Raji (cell line): ENCODE data around the gene CCDC71L.

Source experiments
- POLR2A ChIP-seq: IDR thresholded peaks from 2 replicates; pipeline ENCODE4 v1.6.1; 2011; ENCODE audit warnings: low read depth, low read length, control low read depth; ENCODE audit not compliant: insufficient read depth

Gene CCDC71L

DNA sequence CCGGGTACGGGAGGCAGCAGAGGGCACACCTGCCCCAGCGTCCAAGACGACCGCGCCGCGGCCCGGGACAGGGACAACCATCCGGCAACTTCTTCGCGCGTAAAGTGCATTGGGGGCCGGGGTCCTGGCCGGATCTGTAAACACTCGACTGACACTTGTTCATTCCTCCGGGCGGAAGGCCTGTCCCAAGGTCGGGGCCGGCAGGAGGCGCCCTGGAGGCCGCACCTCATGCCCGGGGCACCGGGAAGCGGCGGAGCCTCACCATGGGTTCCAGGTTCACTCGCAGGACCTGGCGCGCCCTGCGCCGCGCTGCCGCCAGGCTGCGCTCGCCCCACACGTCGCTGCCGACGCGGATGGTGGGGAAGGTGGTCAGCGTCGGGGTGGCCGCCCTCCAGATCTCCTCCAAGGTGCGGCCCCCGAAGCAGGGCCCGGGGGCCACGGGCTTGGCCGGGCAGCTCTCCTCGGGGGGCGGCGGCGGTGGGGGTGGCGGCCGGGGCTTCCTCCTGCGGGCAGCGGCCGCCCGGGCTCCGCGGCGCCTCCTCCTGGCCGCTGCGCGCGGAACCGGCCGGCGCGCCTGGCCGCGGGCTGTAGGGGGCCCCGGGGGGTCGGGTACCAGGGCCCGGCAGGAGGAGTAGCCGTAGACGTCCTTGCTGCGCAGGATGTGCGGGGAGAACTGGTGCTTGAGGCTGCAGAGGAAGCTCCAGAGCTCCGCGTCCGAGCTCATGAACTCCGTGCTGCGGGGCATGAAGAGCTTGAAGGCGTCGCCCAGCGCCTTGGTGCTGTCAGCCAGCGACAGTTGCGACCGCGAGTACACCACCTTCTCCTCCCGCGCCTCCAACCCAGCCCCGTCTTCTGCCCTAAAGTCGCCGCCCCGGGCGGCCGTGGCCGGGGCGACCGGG, 746 bp downstream of the CCDC71L start:
- 0 out of 2 replicates have a peak, but pooled peaks have one; percentile 31 for TF ChIP-seq POLR2A

DNA sequence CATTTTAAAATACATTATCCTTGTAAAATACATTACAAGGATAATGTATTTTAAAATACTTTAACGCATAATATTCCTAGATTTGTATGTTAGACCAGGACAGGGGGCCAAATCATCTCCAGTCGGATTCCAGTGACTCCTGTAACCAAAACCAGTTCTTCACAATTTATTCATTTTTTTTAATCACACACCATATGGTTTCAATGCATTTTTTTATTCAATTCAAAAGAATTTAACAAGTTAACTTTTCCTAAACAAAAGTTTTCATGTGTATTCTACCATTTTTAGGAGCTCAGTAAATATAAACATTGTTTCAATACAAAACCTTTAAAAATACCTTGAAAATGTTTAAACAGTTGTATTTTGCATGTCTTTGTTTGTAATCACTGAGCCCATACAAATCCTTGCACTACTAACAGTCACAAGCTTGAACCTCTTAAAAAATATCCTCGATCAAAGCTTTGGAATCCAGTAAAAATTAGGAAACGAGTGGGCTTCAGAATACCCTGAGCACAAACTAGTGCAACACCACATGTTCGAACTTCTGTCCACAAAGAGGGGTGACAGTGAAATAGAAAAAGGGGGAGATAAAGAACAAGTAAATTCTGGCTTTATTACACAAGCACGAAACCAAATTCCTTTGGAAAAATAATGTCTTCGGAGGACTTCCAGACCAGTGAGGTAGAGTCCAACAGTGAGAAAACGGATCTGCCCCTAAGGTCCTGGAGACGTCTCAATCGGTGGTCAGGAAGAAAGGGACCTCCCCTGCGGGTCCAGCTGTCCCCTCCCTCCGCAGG, 1.6 kb downstream of the CCDC71L start:
- no peak for TF ChIP-seq POLR2A

DNA sequence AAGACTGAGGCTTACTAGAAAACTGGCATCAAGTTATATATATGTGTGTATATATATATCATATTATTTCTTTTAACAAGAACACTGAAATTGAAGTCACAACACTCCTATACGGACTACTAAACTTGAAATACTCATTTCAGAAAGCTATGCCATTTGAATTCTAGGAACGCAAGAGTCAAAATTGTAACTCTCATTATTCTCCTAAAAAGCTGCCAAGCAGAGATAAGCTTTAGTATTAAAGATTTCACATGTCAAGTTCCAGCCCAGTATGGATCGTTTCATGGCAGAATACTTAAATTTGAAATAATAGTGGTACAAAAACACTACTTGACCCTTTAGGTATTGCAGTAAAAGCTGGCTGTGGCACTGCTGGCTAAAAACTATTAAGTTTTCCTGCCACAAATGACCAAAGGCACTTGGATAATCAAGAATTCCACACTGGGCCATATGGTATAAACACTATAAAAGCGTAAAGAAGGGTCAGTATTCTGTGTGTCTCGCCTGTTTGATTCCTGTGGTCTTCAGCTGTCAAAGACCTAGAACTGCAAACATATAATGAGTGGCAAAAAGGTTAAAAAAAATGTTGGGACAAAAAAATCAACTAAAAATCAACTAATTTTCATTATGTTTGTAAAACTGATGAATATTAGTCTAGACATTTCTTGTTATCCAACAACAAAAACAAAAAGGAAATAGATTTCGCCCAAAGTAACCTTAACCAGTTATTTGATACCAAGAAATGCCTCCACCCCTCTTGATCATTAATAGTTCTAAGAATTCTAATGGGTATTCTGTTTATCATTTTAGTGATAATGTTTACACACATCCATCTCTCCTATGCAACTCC, 2.4 kb downstream of the CCDC71L start:
- TF ChIP-seq POLR2A, result no peak

DNA sequence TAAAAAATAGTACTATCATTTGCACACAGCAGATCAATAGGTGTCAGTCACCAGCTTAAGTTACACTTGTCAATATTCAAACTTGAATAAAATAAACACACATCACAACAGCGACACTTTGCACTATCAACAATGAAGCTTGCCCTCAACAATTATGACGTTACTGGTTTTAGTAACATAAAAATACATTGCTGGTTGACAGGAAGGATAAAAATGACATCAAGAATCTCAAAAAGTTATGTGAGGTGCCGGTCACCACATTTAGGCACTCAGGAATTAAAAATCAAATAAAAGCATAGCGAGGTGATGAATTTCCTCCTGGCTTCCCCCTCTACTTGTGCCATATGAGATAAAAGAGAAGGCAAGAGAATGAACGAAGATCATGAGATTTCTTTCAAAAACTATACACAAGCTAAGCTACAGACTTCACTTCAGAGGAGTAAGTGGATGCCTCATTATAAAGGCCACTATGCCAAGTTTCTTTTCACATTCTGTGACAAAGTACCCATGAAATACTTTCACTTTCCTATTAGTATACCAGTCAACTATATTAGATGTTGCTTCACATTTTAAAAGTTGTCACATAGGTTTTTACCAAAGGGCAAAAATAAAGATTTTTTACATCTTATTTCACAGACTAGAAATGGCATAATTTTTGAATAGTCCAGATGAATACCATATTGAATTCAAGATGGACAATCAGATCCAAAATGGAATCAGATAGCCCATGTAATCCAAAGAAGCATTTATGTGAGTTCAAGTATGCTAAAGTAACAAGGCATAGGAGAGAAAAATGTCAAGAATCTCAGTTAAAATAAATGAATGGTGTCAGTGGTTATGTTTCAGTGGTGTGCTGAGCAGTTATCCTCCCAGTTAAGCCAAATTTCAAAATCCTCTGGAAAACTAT, 3.6 kb downstream of the CCDC71L start:
- TF ChIP-seq POLR2A, result no peak

DNA sequence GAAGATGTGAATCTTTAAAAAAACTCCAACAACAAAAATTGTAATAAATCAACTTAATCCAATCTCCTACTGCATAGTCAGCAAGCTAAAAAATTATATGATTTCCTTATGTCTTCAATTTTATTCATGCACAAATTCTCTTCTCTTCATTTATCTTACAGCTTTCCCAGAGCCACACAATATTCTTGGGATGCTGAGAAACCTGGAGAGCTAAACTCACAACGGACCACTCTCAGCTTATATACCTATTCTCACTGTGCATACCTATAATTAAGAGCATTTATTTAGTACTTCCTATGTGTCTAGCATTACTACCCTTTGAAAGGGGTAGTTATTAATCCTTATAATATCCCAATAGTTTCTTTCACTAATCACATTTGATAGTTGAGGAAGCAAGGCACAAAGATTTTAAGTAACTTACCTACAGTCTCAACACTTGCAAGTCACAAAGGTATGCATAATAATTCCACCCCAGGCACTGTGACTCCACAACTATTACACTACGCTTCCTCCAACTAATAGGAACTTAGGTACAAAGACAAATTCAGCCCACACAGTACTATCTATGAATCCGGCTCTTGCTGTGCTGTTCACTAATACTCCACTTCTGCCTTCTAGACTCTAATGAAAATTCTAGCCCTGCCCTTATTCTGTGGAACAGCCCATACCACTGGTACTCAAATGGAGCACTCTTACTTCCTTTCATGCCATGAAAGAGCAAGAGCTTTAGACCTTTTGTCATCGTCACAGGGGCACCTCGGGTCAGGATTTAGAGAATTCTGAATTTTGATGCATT, 5.1 kb downstream of the CCDC71L start:
- TF ChIP-seq POLR2A, result no peak

DNA sequence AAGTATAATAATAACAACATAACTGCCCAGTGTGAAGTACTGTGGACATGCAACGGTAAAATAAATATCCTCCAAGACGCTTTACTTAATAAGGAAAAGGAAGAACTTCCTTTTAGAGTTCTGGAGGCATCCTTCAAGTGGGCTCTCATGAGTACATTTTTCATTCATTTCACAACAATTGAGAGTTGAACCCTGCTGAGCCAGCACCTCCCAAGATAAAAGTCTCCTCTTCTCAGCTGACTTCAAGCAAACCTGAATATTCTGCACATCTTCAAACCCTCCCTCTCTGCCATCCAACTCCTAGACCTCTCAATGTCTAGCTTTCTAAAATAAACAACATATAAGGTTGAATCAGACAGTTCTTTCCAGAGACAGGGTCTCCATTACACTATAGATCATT, 7.5 kb downstream of the CCDC71L start:
- TF ChIP-seq POLR2A, result no peak

DNA sequence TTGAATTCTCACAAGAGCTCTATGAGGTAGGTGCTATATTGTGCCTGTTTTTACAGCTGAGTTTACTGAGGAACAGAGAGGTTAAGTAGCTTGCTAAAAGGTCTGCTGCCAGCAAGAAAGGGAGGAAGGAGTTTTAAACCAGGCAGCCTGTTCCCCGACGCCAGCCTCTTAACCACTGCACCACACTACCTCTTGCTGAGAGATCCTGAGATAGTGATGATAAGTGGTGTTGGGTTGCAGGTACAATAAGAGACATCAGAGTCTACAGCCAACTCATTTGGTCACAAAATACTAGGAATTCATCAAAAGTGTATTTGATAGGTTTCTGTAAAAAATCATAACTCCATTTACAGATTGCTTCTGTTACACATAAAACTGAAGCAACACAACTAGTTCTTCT, 8.0 kb downstream of the CCDC71L start:
- TF ChIP-seq POLR2A, result no peak

DNA sequence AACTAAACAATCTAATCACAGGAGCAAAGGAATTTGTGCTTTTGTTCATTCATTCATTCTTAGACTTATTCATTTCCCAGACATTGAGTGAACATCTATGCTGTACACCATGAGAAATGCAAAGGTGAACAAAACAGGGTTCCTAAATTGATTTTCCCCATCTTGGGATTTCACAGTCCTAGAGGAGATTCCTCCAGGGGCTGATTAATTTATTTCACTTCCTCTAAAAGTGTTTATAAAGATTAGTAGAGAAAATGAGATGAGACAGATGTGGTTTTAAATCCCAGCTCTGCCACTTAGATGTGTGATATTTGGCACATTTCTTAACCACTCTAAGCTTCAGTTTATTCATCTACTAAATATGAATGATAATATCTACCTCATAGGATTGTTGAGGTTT, 8.9 kb downstream of the CCDC71L start:
- no peak for TF ChIP-seq POLR2A

DNA sequence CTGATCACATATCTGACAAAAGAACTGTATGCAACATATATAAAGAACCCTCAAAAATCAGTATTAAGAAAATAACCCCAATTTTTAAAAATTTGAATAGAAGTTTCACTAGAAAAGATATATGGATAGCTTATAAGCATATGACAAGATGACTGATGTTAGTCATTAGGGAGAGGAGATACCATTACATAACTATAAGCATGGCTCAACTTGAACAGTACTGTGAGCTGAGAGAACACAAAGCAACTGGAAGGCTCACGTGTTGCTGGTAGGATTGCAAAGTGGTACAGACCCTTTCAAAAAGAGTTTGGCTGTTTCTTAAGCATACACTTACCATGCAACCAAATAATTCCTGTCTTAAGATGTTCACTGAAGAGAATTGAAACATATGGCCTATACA, 14.7 kb downstream of the CCDC71L start:
- TF ChIP-seq POLR2A, result no peak

DNA sequence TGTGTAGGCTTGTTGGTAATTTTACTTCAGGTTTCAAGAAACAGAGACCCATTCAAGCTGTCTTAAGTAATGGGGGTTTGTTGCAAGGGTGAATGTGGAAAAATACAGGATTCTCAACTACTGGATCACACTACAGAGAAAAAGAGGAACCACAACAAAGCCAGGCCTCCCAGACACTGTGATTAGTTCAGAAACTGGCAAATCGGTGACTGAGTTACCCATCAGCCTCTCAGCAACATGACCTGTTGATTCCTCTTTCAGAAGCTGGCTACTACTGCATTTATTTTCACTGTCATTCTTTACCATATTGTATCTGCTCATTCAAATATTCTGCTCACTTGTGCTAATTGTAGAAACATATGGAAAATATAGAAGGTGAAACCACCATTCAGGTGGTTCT, 16.0 kb downstream of the CCDC71L start:
- no peak for TF ChIP-seq POLR2A

DNA sequence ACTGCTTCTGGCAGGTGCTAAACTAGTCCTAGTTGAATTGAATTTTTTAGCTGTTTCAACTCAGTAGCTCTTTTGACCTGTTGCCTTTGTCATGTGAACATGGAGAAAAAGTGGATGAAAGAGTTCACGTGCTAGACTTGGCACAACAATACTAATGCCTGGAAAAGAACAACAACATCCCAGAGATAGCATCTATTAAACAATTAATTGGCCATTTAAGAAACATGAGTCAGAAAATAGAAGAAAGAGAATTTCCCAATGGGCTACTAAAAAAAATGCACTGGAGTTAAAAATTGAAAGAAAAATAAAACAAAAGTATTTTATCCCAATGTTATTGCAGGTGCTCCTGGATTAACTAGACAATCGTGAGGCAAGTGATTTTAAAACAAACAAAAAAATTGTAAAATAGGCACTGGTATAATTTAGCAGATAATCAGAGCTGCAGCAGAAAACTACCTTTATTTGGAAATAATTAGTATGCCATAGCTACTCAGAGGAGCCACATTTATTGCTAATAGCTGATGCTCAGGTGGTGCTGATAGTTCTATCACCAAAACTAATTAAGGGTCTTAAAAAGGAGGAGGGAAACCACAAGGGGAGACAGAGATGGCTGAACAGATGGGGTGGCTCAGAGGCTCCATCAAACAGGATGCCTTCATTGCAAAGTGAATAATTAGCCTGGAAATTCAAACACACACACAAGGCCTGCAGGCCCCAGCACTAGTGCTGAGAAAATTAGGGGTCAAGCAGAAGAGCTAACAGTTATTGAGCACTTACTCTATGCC, 17.6 kb downstream of the CCDC71L start:
- TF ChIP-seq POLR2A, result no peak

DNA sequence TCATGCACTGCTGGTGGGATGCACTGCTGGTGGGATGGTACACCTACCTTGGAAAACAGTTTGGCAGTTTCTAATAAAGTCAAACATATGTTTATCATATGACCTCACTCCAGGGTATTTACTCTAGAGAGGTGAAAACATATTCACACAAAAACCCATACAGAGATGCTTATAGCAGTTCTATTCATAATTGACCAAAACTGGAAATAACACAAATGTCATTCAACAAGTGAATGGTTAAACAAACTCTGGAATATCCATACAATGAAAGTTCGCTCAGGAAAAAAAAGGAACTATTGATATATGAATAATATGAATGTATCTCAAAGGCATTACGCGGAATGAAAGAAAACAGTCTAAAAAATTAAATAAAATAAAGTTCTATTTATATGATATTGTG, 19.5 kb downstream of the CCDC71L start:
- TF ChIP-seq POLR2A, result no peak
